Anterior cingulate cortex (tissue), 58 donors: ENCODE measurements around the gene YRDC.

Experiments
- DNase-seq, 58 donors: peaks; one replicate each; lab custom pipeline; 2025; lab: John Stamatoyannopoulos, UW

YRDC gene

DNA sequence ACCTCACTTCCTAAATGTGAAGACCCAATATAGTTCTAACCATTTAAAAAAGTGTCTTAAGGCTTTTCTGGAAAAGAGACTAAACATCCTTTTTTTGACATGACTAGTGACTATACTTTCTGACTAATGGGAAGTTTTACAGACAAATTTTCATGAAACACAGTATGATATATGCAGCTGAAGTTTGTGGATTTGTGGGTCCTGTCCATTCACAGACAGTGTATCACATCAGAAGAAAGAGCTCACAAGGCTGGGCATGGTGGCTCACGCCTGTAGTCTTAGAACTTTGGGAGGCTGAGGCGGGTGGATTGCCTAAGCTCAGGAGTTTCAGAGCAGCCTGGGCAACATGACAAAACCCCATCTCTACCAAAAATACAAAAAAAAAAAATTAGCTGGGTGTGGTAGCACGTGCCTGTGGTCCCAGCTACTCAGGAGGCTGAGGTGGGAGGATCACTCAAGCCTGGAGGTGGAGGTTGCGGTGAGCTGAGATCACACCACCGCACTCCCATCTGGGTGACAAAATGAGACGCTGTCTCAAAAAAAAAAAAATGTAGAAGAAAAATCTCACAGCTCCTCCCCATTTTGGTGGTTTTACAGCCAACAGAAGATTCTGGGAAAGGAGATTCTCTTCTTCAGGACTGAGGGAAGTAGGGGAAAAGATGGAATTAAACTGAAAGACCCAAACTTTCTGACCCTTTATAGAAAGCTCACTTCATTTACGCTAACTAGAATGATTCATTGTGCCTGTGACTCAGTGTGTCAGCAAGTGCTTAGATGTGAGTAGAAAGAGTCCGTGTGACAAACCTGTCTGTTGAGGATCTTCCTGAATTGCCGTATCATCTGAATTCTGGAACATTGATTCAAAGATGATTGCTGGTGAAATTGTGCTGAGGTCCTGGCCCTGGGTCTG, 15.2 kb upstream of the YRDC start:
- DNase-seq, result no peak

DNA sequence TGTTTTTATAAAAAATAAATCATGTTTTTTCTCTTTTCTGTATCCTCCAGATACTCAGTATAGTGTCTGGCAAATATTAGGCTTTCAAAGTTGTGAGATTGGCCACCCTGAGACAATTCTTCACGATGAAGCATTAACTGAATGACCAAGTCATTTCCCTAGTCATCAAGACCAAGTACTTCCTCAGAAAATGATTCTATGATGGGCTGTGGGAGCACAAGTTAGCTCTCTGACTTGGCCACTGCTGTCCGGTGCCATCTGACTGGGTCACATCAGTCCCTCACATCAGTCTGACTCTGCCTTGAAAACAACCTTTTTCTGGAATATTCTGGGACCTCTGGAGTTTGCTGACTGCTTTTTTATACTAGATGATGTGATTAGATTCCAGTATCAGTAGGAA, 13.5 kb upstream of the YRDC start:
- DNase-seq, result no peak

DNA sequence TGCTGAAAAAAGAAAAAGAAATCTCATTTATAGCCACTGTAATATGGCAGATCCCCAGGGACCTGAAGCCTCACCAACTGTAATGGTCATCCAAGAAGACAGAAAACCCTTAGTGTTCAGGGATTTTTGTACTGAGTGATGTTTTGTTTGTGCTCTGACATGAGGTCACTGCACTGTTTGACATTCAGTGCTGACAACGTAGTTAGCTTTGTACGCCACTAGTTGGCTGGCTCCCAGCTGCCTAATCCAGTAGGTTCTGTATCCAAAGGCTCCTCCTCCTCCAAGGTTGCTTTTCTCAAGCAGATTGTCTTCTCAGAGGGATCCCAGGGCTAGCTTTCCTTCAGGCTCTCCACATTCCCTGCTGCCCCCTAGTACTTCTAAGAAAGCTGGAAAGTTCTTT, 9.5 kb upstream of the YRDC start:
- DNase-seq, result peak in 35 of 58 donors; percentile 5 to 92 (median 46)

DNA sequence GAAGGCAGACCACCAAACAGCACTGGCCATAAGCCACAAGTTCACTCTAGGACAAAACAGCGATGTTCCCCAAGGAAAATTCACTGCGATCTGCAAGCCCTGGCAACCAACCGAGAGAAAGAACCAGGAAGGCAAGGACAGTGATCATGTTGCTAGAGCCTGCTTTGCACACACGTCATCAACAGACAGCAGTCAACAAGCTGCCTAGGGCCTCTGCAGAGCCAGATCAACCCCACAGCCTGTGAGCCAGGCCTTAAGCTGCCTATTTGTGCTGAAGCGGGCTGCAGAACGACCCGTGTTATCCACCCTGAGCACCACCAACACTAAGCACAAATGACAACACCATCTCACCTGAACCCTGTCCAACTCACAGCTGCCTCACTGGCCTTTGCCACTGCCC, 6.2 kb upstream of the YRDC start:
- DNase-seq, result peak in 36 of 58 donors; percentile 2 to 65 (median 32)

DNA sequence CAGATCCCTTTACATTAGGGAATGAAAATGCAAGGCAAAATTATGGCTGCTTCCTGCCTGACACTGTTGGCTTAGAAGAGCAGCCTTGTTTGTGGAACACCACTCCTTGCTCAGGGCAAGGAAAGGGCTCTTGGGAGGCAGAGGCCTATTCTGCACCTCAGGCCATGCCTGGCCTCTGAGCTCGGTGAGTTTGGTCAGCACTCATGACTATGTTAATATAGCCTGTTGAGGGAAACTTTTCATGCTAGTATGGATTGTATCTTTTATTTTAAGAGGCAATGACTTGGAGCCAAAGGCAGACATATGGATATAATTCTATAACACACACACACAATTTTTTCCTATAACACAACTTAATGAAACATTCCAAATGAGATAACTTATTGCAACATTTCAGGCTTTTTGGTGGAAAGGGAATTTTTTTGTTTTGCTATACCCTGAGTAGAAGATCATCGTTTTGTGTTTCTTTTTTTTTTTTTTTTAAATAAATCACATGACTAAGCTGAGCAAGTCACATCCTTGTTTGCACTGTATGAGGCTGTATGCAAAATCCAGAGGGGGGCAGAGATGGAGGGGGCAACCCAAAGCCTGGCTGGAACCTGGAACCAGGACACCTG, 5.6 kb upstream of the YRDC start:
- no peak for DNase-seq

DNA sequence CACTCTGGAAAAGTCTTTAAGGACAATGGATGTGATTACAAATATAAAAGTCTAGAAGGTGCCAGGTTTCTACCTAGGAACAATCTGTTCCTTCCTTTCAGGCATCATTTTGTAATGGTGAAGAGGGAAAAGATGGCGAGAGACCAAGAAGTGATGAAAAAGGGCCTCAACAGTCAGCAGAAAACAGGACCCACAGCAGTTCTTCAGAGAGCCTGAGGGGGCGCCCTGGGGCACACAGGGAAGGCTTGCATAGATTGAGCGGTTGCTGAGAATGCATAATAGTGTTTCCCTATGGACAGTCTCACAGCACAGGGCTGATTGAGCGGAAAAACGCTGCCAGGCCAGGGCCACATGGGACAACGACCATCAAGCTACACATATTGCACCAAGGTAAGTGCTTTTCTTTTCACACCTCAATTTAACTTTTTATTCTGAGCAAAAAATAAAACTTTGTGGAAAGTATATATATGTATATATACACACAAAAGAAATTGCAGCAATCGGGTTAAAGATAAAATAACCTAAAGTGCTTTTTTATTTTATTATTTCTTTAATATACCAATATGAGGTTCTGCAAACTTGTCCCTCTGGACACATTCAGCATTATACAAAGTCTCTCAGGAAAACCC, 3.1 kb upstream of the YRDC start:
- DNase-seq, result peak in 38 of 58 donors; percentile 9 to 75 (median 42)

DNA sequence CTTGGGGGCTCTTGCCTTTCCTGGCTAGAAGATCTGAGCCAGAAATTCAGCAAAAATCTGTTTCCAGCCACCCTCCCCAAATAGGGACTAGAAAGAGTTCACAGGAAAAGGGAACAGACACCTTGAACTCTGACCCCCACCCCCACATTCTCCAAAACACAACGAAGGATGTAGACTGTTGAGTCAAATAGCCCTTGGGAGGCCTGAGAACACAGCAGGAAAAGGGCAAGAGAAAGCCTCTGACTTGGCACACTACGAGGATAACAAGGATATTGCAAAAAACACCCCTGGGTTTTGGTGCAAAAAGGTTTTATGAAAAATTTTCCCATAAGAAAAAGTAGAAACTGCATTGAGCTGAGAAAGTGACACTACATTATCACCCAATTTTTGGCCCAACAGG, 1.9 kb upstream of the YRDC start:
- no peak for DNase-seq

DNA sequence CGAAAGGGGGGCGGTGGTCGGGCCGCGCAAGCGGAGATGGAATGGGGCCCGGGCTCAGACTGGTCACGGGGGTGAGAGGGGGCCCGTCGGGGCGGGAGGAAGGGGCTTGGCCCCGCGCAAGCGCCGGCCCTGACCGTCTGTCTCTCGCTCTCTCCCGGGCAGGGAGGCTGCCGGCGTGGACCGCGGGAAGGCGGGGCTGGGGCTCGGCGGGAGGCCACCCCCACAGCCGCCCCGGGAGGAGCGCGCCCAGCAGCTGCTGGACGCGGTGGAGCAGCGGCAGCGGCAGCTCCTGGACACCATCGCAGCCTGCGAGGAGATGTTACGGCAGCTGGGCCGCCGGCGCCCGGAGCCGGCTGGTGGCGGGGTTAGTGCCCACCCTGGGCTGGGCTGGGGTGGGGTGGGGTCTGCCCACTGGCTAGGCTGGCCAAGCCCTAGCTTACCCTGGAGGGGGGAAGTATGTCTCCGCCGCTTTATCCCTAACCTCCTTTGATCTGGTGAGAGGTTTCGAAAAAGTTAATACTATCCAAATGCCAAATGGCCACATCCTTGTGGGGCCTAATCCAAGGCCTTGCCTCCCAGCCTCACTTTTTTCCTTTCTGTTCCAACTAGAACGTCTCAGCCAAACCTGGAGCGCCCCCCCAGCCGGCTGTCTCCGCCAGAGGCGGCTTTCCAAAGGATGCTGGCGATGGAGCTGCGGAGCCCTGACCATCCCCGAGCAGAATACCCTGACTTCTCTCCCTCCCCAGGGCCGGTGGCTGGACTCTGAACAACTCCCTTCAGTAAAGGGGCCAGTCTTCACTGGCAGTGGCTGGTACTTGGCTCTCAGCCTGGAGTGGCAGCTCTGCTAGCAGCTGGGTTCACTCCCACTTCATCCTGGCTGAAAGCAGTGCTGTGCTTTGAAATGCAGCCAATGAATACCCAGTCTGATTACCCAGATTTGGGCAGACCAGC, 636 bp upstream of the YRDC start:
- DNase-seq, result peak; percentile 32 to 96 (median 86)

DNA sequence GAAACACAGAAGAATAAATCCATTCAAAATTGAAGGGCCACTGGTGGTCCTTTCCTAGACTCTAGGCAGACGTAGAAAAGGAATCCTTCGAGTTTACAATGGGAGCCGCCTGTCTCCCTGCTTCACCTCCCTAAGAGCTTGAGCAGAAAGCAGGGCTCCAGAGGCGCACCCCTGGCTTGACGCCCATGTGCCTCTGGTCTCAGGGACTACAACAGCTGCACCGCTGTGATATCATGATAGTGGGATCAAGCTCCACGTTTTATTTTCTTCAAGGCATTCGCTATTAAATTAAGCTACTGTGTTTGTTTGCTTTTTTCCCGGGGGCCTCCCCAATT, 821 bp downstream of the YRDC start:
- no peak for DNase-seq

DNA sequence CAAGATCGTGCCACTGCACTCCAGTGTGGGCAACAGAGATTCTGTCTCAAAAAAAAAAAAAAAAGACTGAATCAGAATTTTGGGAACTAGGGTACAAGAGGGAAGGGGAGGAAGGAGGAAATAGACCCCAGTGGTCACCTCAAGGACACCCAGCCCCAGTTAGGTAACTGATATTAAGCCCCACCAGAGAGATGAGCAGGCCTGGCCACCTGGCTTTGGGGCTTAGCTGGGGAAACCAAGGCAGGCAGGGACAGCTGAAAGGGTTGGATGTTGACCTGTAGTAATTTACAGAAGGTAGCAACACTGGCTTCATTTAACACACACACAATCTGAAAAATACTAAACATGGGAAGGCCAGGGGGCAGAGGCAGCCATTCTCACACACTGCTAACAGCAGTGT, 5.6 kb downstream of the YRDC start:
- no peak for DNase-seq

DNA sequence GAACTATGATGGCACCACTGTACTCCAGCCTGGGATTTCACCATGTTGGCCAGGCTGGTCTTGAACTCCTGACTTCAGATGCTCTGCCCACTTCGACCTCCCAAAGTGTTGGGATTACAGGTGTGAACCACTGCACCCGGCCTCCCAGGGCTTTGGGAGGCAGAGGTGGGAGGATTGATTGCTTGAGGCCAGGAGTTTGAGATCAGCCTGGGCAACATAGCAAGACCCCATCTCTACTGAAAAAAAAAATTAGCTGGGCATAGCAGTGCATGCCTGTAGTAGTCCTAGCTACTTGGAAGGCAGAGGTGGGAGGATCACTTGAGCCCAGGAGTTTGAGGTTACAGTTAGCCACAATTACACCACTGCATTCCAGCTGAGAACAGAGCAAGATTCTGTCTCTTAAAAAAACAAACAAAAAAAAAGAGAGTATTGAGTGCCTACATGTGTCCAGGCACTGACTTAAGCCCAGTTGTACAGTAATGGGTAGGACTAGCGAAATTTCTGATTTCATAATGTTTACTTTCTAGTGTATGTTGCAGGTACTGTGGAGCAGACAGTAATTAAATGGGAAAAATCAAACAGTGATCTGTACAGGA, 10.2 kb downstream of the YRDC start:
- no peak for DNase-seq

DNA sequence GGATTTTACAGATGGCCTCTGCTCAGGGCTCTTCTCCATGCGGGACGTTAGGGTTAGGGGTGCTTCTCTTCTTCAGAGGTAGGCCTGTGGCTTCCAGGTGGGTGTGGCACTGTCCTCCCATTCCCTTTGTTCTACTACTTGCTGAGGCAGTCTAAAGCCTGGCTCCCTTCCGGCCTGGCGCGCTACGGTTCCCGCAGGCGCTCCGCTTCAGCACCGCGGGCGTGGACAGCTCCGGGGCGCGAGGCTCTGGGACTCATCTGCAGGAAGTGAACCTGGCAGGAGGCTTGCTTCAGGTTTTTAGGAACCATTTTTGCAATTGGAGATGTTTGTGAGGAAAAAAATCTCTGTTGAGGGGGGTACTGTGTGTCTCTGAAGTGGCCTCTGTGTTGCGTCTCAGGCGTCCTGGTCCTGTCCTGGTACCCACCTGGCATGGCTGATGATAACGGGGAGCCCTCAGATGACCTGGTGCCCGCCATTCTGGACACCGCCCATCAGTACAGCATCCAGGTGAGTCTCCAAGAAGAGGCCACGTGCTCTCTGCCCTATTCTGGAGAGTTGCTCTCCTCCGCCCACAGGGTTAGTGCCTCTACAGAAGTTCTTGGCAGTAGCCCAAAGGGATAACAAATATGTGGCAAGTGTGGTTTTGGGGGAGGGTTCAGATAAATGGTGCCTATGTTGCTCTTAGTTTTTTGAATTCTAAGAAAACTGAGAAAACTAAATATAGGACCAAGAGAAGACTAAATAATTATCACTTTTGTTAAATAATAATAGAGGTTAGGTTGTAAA, 12.5 kb downstream of the YRDC start:
- DNase-seq, result peak in 15 of 58 donors; percentile 3 to 36 (median 7)

DNA sequence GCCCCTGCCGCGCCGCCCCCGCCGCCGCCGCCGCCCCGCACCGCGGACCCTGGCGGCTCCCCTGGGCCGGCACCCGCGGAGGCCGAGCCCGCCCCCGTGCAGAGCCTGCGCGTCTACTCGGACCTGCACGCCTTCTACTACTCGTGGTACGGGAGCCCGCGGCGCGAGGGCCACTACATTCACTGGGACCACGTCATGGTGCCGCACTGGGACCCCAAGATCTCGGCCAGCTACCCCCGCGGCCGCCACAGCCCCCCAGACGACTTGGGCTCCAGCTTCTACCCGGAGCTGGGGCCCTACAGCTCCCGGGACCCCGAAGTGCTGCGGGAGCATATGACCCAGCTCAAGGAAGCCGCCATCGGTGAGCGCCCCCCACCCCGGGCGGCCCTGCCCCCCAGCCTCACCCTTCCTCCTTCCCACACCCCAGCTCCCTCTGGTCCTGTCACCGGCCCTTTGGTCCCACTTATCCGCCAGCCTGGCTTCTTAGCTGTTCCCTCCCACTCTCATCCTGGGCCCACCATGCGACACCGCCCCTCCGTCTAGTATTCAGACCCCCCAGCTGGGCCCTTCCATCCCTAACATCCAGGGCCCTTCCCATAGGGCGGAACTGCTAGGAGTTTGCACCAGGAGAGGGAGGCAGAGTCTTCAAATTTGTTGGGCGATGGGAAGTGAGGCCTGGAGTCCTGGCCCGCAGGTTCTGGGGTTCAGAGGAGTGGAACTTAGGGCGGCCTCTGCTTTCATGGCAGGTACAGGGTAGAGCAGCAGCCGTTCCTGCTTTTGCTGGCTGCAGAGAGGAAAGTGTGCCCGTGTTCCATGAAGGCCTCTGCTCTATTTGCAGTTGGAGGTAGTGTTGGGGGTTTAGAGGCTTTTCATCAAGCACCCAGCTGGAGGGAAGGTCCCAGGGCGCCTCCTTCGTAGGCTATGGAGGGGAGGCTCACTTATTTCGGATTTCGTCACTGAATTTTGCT, 13.4 kb downstream of the YRDC start:
- DNase-seq, result peak in 6 of 58 donors; percentile 6 to 33 (median 10)

DNA sequence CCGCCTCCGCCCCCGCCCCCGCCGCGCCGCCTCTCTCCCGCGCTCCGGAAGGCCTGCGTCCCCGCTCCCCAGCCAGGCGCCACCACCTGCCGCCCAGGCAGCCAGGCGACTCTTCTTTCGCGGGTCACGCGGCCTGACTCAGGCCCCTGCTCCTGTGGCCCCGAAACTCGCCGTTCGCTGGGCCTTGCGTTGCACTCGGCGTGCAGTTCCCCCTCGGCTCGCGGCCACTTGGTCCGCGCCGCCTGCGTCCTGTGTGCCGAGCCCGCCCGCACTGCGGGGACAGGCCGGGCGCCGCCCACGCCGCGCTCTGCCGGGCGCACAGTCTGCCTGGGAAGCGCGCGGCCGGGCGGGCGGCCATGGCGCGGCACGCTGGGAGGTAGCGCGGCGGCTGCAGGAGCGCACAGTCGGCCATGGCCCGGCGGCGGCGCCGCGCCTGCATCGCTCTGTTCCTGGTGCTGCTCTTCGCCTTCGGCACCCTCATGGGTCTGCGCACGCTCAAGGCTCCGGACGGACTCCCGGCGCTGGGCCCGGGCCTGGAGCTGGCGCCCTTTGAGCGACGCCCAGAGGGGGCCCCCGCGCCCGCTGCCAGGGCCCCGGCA, 14.1 kb downstream of the YRDC start, which contains the start of gene MANEAL:
Gene MANEAL (plus strand): TSS at position 75 of the 599 bp plus-strand sequence. CDS start 336 bp downstream, at position 411.
- peak in 35 of 58 donors; percentile 7 to 62 (median 31) for DNase-seq

DNA sequence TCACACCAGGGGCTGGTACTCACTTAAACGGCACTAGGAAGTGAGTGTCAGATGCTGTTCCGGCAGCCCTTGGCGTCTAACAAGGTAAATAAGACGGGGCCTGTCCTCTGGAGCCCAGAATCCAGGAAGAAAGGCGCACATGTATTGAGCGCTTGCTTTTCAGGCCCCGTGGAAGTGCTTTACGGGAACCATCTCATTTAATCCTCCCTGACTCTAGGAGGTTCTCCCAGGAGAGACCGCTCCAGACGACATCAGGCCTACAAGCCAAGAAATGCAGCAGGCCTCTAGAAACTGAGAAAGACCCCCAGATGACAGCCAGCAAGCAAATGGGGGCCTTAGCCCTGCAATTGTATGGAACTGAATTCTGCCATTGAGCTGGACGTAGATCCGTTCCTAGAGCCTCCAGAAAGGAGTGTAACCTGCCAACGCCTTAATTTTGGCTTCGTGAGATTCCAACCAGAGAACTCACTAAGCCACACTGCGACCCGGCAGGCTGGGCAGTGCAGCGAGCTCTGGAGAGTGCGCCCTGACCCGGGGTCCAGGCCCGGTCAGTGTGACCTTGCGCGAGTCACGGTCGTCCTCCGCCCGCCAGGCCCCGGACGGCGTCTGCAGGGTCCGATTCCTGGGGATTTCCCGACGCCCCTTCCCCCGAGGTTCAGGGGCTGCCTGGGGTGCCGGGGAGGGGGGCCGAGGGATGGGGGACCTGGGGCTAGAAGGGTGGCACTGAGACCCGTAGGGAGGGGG, 14.9 kb downstream of the YRDC start:
- DNase-seq, result peak in 1 of 58 donors; percentile 38

DNA sequence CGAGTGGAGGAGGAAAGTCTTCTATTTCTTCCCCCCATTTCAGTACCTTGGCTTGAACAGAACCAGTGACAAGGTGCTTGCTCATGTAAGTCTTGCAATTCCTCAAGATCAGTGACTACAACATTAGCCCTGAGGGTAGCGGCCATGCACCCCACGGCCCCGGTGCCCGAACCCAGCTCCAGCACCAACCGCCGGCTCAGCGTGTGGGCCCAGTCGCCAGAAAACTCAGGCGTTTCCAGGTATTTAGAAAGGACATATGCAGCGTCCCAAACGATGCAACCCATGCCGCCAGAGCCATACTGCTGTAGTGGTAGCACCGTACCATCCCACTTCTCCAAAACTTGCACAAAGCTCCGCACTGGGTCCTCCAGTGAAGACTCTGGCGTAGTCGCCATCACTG, 25.5 kb downstream of the YRDC start:
- no peak for DNase-seq

DNA sequence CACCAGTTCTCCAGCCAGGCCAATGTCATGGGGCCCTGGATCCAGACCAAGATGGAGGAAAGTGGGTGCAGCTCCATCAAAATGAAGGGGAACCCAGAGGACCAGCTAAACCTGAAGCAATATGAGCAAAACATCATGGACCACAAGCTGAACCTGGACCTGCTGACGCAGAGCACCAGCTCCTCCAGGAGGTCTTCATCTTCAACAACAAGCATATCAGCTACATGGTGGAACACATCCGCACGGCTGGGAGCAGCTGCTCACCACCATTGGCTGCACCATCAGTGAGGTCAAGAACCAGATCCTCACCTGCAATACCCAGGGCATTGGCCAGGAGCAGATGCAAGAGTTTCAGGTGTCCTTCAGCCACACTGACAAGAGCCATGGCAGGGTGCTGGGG, 29.4 kb downstream of the YRDC start:
- no peak for DNase-seq
